Measurements from ENCODE around the gene WLS.

WLS gene

GRCh38 chr1:68101829-68102228 lies 130.5 kb downstream of the WLS start:
- Histone ChIP-seq H3K4me3 (ENCODE audit: low read length) (no peak overlapping the region), H3K9me3 (ENCODE audit: low read length) (no peaks in the 10 kb centered on the region), H3K27me3 (ENCODE audit: insufficient read depth, low read length) (no peaks in the 10 kb centered on the region), H3K36me3 (ENCODE audit: insufficient read depth, low read length) (peaks cover 6% of the 10 kb centered on the region), H3K4me1 (ENCODE audit: insufficient read depth, low read length) (peaks cover 23% of the 10 kb centered on the region), H2AFZ (ENCODE audit: low read depth, low read length) (no peak overlapping the region)

- H3K36me3 ChIP-seq (ENCODE audit: insufficient read depth, low read length): peaks cover 6% of the 10 kb centered on the region
- H3K4me1 ChIP-seq (ENCODE audit: insufficient read depth, low read length): peaks cover 23% of the 10 kb centered on the region
- no peak overlapping the region for H2AFZ ChIP-seq (ENCODE audit: low read depth, low read length)
- no peak overlapping the region for H3K4me3 ChIP-seq (ENCODE audit: low read length)
- no peaks in the 10 kb centered on the region for H3K9me3 ChIP-seq (ENCODE audit: low read length)
- H3K27me3 ChIP-seq (ENCODE audit: insufficient read depth, low read length): no peaks in the 10 kb centered on the region
Observed at GRCh38 chr1:68100571-68100970, 131.8 kb downstream of the WLS start.

- Histone ChIP-seq H3K27me3 (ENCODE audit: insufficient read depth, low read length) (no peaks in the 10 kb centered on the region), H3K9me3 (ENCODE audit: low read length) (no peaks in the 10 kb centered on the region), H3K36me3 (ENCODE audit: insufficient read depth, low read length) (peaks cover 6% of the 10 kb centered on the region), H3K4me3 (ENCODE audit: low read length) (no peak overlapping the region), H3K4me1 (ENCODE audit: insufficient read depth, low read length) (no peaks in the 10 kb centered on the region), H2AFZ (ENCODE audit: low read depth, low read length) (no peak overlapping the region)
Observed at GRCh38 chr1:68093737-68094136, 138.6 kb downstream of the WLS start.

GRCh38 chr1:68087184-68087583 lies 145.1 kb downstream of the WLS start:
- H3K36me3 ChIP-seq (ENCODE audit: insufficient read depth, low read length): no peaks in the 10 kb centered on the region
- no peaks in the 10 kb centered on the region for H3K4me1 ChIP-seq (ENCODE audit: insufficient read depth, low read length)
- no peak overlapping the region for H3K4me3 ChIP-seq (ENCODE audit: low read length)
- H3K27me3 ChIP-seq (ENCODE audit: insufficient read depth, low read length): no peaks in the 10 kb centered on the region
- no peaks in the 10 kb centered on the region for H3K9me3 ChIP-seq (ENCODE audit: low read length)
- H2AFZ ChIP-seq (ENCODE audit: low read depth, low read length): no peak overlapping the region

GRCh38 chr1:68085752-68086151 lies 146.6 kb downstream of the WLS start:
- no peaks in the 10 kb centered on the region for H3K27me3 ChIP-seq (ENCODE audit: insufficient read depth, low read length)
- H2AFZ ChIP-seq (ENCODE audit: low read depth, low read length): no peak overlapping the region
- no peaks in the 10 kb centered on the region for H3K9me3 ChIP-seq (ENCODE audit: low read length)
- H3K4me1 ChIP-seq (ENCODE audit: insufficient read depth, low read length): no peaks in the 10 kb centered on the region
- H3K36me3 ChIP-seq (ENCODE audit: insufficient read depth, low read length): no peaks in the 10 kb centered on the region
- no peak overlapping the region for H3K4me3 ChIP-seq (ENCODE audit: low read length)

- H3K27me3 ChIP-seq (ENCODE audit: insufficient read depth, low read length): no peaks in the 10 kb centered on the region
- no peaks in the 10 kb centered on the region for H3K9me3 ChIP-seq (ENCODE audit: low read length)
- no peak overlapping the region for H2AFZ ChIP-seq (ENCODE audit: low read depth, low read length)
- H3K4me3 ChIP-seq (ENCODE audit: low read length): no peak overlapping the region
- no peaks in the 10 kb centered on the region for H3K4me1 ChIP-seq (ENCODE audit: insufficient read depth, low read length)
- H3K36me3 ChIP-seq (ENCODE audit: insufficient read depth, low read length): no peaks in the 10 kb centered on the region
Observed at GRCh38 chr1:68083686-68084085, 148.6 kb downstream of the WLS start.

GRCh38 chr1:68081775-68082283 lies 150.5 kb downstream of the WLS start:
- no peaks in the 10 kb centered on the region for H3K4me1 ChIP-seq (ENCODE audit: insufficient read depth, low read length)
- H3K36me3 ChIP-seq (ENCODE audit: insufficient read depth, low read length): no peaks in the 10 kb centered on the region
- H2AFZ ChIP-seq (ENCODE audit: low read depth, low read length): no peak overlapping the region
- no peak overlapping the region for H3K4me3 ChIP-seq (ENCODE audit: low read length)
- no peaks in the 10 kb centered on the region for H3K27me3 ChIP-seq (ENCODE audit: insufficient read depth, low read length)
- H3K9me3 ChIP-seq (ENCODE audit: low read length): no peaks in the 10 kb centered on the region

- Histone ChIP-seq H3K27me3 (ENCODE audit: insufficient read depth, low read length) (no peaks in the 10 kb centered on the region), H3K4me3 (ENCODE audit: low read length) (no peak overlapping the region), H3K36me3 (ENCODE audit: insufficient read depth, low read length) (no peaks in the 10 kb centered on the region), H2AFZ (ENCODE audit: low read depth, low read length) (no peak overlapping the region), H3K4me1 (ENCODE audit: insufficient read depth, low read length) (no peaks in the 10 kb centered on the region), H3K9me3 (ENCODE audit: low read length) (no peaks in the 10 kb centered on the region)
Observed at GRCh38 chr1:68078647-68079046, 153.7 kb downstream of the WLS start.

Data from neuron (in vitro differentiated cells).